HL-60/S4 (cell line): ENCODE data around the gene DRAP1.
"Not testable (repeated sequence)": the region's sequence is repeated elsewhere in the genome, so short reads cannot be mapped to it uniquely, and the experiment has no call there.

Source experiments
- in situ Hi-C: fragments of 300-500 bp; cut with MboI; formaldehyde crosslinking; loops from 2 replicates; pipeline ENCODE4 v1.14.3; 2022; ENCODE audit warnings: low sequenced_read_pairs

DRAP1 gene

GRCh38 chr11:65931773-65932557 lies 12.7 kb downstream of the DRAP1 start:
- in situ Hi-C loops: no loop called here

GRCh38 chr11:65932558-65932919 lies 13.3 kb downstream of the DRAP1 start:
- in situ Hi-C loops: no loop called here

- in situ Hi-C loops: no loop called here
Observed at GRCh38 chr11:65934014-65934413, 14.8 kb downstream of the DRAP1 start.

- in situ Hi-C loops: no loop called here
Observed at GRCh38 chr11:65937766-65938165, 18.5 kb downstream of the DRAP1 start.

- in situ Hi-C loops: no loop called here
Observed at GRCh38 chr11:65941720-65942310, 22.6 kb downstream of the DRAP1 start.

GRCh38 chr11:65942531-65942930 lies 23.3 kb downstream of the DRAP1 start:
- in situ Hi-C loops: no loop called here

- in situ Hi-C loops: no loop called here
Observed at GRCh38 chr11:65944191-65944590, 25.0 kb downstream of the DRAP1 start.

GRCh38 chr11:65944767-65945166 lies 25.5 kb downstream of the DRAP1 start:
- in situ Hi-C loops: no loop called here

GRCh38 chr11:65945430-65945911 lies 26.2 kb downstream of the DRAP1 start, which contains the start of gene TSGA10IP:
TSS of gene TSGA10IP (plus strand) at chr11:65945480. CDS start at chr11:65945676, 196 bp downstream.
- in situ Hi-C loops: no loop called here

- in situ Hi-C loops: no loop called here
Observed at GRCh38 chr11:65945941-65946558, 26.8 kb downstream of the DRAP1 start.

GRCh38 chr11:65946655-65947054 lies 27.4 kb downstream of the DRAP1 start:
- in situ Hi-C loops: no loop called here

GRCh38 chr11:65947133-65947532 lies 27.9 kb downstream of the DRAP1 start:
- in situ Hi-C loops: no loop called here

GRCh38 chr11:65947603-65948125 lies 28.4 kb downstream of the DRAP1 start:
- in situ Hi-C loops: no loop called here

- in situ Hi-C loops: not testable (repeated sequence)
Observed at GRCh38 chr11:65950711-65951110, 31.5 kb downstream of the DRAP1 start.

- in situ Hi-C loops: not testable (repeated sequence)
Observed at GRCh38 chr11:65951641-65952040, 32.4 kb downstream of the DRAP1 start.

GRCh38 chr11:65952052-65952521 lies 32.9 kb downstream of the DRAP1 start:
- in situ Hi-C loops: no loop called here

GRCh38 chr11:65953471-65953870 lies 34.2 kb downstream of the DRAP1 start:
- in situ Hi-C loops: no loop called here

GRCh38 chr11:65954771-65955170 lies 35.5 kb downstream of the DRAP1 start:
- in situ Hi-C loops: no loop called here

GRCh38 chr11:65958291-65958690 lies 39.1 kb downstream of the DRAP1 start:
- in situ Hi-C loops: no loop called here

- in situ Hi-C loops: no loop called here
Observed at GRCh38 chr11:65958774-65959420, 39.7 kb downstream of the DRAP1 start.

- in situ Hi-C loops: no loop called here
Observed at GRCh38 chr11:65960824-65961266, 41.6 kb downstream of the DRAP1 start.
